Pancreas (tissue), 10 donors: ENCODE data around the gene KCNT2. TPM values are rescaled to one million over a fixed set of nuclear protein-coding genes. Genes with fewer than 3 reads are reported as not detected.
"Not testable (repeated sequence)": the region's sequence is repeated elsewhere in the genome, so short reads cannot be mapped to it uniquely, and the experiment has no call there.

Source experiments
- ATAC-seq, 4 donors: fragments of 200-7000 bp; cut with Tn5 transposase; one replicate each; pipeline versions ENCODE4 v1.8.0 to v1.9.1; 2020; ENCODE audit warnings: mild to moderate bottlenecking in 4 of 4, moderate library complexity in 4 of 4
- DNase-seq, 6 donors: peaks; one replicate each; pipeline ENCODE4 v3.0.0-alpha.2; 2020
- FAIRE-seq: peaks from 2 replicates; lab custom pipeline; 2012; peaks lifted over from hg19 to GRCh38; lab: Jason Lieb, UNC
- H3K27ac ChIP-seq, 4 donors: fragments of 200-600 bp; sonication (generic); 1 replicate in 3 of 4; 2 replicates in 1 of 4; pipeline versions ENCODE4 v1.5.0 to v1.8.0; 2020
- H3K27me3 ChIP-seq, 4 donors: fragments of 200-600 bp; one replicate each; pipeline ENCODE4 v1.8.0; 2021
- H3K36me3 ChIP-seq, 3 donors: fragments of 200-600 bp; sonication (generic) in 1 of 3; one replicate each; pipeline versions ENCODE4 v1.5.0 to v1.8.0; 2020 to 2021
- H3K4me1 ChIP-seq, 3 donors: fragments of 200-600 bp; one replicate each; pipeline ENCODE4 v1.8.0; 2021
- H3K4me3 ChIP-seq, 4 donors: fragments of 200-600 bp; sonication (generic) in 2 of 4; one replicate each; pipeline versions ENCODE4 v1.5.0 to v1.8.0; 2020 to 2021
- H3K9me3 ChIP-seq, 4 donors: fragments of 200-600 bp; one replicate each; pipeline ENCODE4 v1.8.0; 2021
- CTCF ChIP-seq, 4 donors: fragments of 200-600 bp; sonication (generic) in 3 of 4; IDR thresholded peaks; one replicate each; pipeline versions ENCODE4 v1.5.0 to v1.8.0; 2021; ENCODE audit warnings: antibody characterized with exemption in 4 of 4
- WGBS, 2 donors: extraction: QIAGEN DNeasy Blood & Tissue Kit; methylation state at CpG; one replicate each; pipeline ENCODE4 v1.1.7; 2013; 5-methylcytosine and 5-hydroxymethylcytosine counted together
- intact Hi-C, 3 donors: fragments of 100-400 bp; cut with DNase I; formaldehyde crosslinking; loops; one replicate each; pipeline versions ENCODE4 v1.11.1 to v1.14.2; 2022
- polyA plus RNA-seq, 2 donors: library from polyadenylated mRNA; stranded (reverse); fragments of 200-250 nt; gene quantifications; one replicate each; pipeline ENCODE4 v1.2.3, GENCODE V29; 2013
- total RNA-seq, 6 donors: library from RNA; stranded (reverse); fragmentation: NEBNext Ultra II Directional in 4 of 6; extraction: Animal tissue kit (Norgen Biotek cat#: 25700) in 4 of 6; gene quantifications; one replicate each; pipeline versions ENCODE4 v1.2.1 to v1.2.4, GENCODE V29; 2021 to 2023
- donor health status: healthy with polysubstance abuse.
- donor health status: DM: no; HTN: no; CAD: no; lungs with moderate emphysema.
- donor health status: DM: no; HTN: no; CAD: no.
- donor health status: control.
- donor health status: control.
- donor health status: Bipolar disorder and iron deficiency.
- donor health status: DM: yes; HTN: yes; CAD: no.
- donor health status: DM: no; HTN: no; CAD: no.
- donor health status: DM: no; HTN: no; CAD: no.
- donor health status: DM: yes; HTN: yes; CAD: no.

KCNT2 gene
- total and polyA plus RNA-seq, 8 donors, result 0.19 to 0.67 (median 0.42) TPM

GRCh38 chr1:196295766-196296165, 312.5 kb downstream of the KCNT2 start:
- intact Hi-C loops, result no loop called here
- Histone ChIP-seq H3K4me1 (no peaks in the 10 kb centered on the region), H3K36me3 (no peaks in the 10 kb centered on the region), H3K4me3 (no peak overlapping the region), H3K27me3 (no peaks in the 10 kb centered on the region), H3K9me3 (no peaks in the 10 kb centered on the region), H3K27ac (no peak overlapping the region)
- TF ChIP-seq CTCF (IDR thresholded peaks at IDR 0.05), result no peak
- FAIRE-seq, result no peak
- no peak for DNase-seq
- no peak for ATAC-seq

DNA sequence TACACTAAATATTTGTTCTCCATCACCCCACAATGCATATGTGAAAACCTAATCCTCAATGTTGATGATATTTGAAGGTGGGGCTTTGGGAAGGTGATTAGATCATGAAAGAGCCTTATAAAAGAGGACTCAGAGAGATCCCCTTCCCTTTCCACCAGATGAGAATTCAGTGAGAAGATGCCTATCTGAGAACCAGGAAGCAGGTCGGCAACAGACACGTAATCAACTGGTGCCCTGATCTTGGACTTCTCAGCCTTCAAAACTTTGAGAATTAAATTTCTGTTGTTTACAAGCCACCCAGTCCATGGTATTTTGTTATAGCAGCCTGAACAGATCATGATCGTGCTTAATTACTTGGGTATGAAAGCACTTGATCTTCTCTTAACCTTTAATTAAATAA, 329.4 kb downstream of the KCNT2 start:
- Histone ChIP-seq H3K27me3 (no peaks in the 10 kb centered on the region), H3K36me3 (no peaks in the 10 kb centered on the region), H3K9me3 (no peaks in the 10 kb centered on the region), H3K4me3 (no peak overlapping the region), H3K4me1 (no peaks in the 10 kb centered on the region), H3K27ac (no peak overlapping the region)
- no peak for FAIRE-seq
- DNase-seq, result no peak
- no peak for TF ChIP-seq CTCF (IDR thresholded peaks at IDR 0.05)
- no peak for ATAC-seq
- 79 to 81% methylated on average over 3 of the region's 3 CpGs for WGBS, 2 donors
- intact Hi-C loops, result no loop called here

DNA sequence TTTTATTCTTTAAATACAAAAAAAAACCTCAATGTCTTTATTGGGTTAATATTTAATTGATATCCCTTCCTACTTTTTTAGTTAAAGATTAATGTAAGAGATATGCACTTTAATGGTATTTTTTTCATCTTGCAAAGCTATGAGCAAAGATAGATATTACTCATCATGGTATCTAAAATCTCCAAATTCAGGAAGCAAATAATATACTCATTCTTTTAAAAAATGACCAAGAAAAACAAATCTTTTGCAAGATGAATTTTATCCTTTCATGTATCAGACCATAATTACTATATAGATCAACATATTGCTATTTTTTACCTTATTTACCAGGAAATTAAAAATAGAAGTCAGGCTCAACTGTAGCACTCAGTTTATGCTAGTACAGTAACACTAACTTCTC, 330.4 kb downstream of the KCNT2 start:
- no peak overlapping the region for H3K27ac ChIP-seq
- H3K4me3 ChIP-seq, result no peak overlapping the region
- TF ChIP-seq CTCF (IDR thresholded peaks at IDR 0.05), result no peak
- H3K27me3 ChIP-seq, result no peaks in the 10 kb centered on the region
- DNase-seq (no peak), ATAC-seq (no peak), FAIRE-seq (no peak)
- intact Hi-C loops, result no loop called here
- H3K9me3 ChIP-seq, result no peaks in the 10 kb centered on the region
- H3K4me1 ChIP-seq, result no peaks in the 10 kb centered on the region
- H3K36me3 ChIP-seq, result no peaks in the 10 kb centered on the region

- 41 to 46% methylated on average over 6 of the region's 6 CpGs for WGBS, 2 donors
- no peak for TF ChIP-seq CTCF (IDR thresholded peaks at IDR 0.05)
- intact Hi-C loops, result no loop called here
- ATAC-seq, result no peak
- DNase-seq, result no peak
- Histone ChIP-seq H3K4me3 (no peak overlapping the region), H3K9me3 (no peaks in the 10 kb centered on the region), H3K36me3 (no peaks in the 10 kb centered on the region), H3K27me3 (no peaks in the 10 kb centered on the region), H3K4me1 (no peaks in the 10 kb centered on the region), H3K27ac (no peak overlapping the region)
- no peak for FAIRE-seq
Measured at GRCh38 chr1:196271212-196271947, 336.9 kb downstream of the KCNT2 start.

DNA sequence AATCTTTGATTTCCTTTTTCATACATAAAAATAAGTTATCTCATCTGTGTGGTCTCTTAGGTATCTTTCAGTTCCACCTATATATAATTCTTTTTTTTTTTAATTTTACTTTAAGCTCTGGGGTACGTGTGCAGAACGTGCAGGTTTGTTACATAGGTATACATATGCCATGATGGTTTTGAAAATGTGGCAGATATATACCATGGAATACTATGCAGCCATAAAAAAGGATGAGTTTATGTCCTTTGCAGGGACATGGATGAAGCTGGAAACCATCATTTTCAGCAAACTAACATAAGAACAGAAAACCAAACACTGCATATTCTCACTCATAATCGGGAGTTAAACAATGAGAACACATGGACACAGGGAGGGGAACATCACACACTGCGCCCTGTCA, 345.2 kb downstream of the KCNT2 start:
- H3K9me3 ChIP-seq, intact Hi-C loops, DNase-seq, H3K4me3 ChIP-seq, H3K4me1 ChIP-seq, H3K27me3 ChIP-seq, H3K36me3 ChIP-seq, FAIRE-seq, ATAC-seq, H3K27ac ChIP-seq: not testable (repeated sequence)
- 57 to 72% methylated on average over 4 of the region's 4 CpGs for WGBS, 2 donors
